Suprapubic skin (tissue), 4 donors: Measurements from ENCODE around the gene CD244. TPM values are rescaled to one million over a fixed set of nuclear protein-coding genes. Genes with fewer than 3 reads are reported as not detected.
A peak's percentile ranks its signal among the peaks of the same experiment; 100 is the strongest.

Experiments used
- DNase-seq, 2 donors: peaks; one replicate each; pipeline ENCODE4 v3.0.0-alpha.2; 2019; ENCODE audit warnings: low spot score in 2 of 2
- H3K27ac ChIP-seq: fragments of 200-600 bp; sonication (generic); one replicate; pipeline ENCODE4 v1.5.1; 2019
- H3K27me3 ChIP-seq: fragments of 200-600 bp; sonication (generic); one replicate; pipeline ENCODE4 v1.5.1; 2019
- H3K36me3 ChIP-seq: fragments of 200-600 bp; sonication (generic); one replicate; pipeline ENCODE4 v1.5.1; 2019
- H3K4me1 ChIP-seq: fragments of 200-600 bp; sonication (generic); one replicate; pipeline ENCODE4 v1.5.1; 2019
- H3K4me3 ChIP-seq: fragments of 200-600 bp; sonication (generic); one replicate; pipeline ENCODE4 v1.5.1; 2019; ENCODE audit warnings: mild to moderate bottlenecking
- H3K9me3 ChIP-seq: fragments of 200-600 bp; sonication (generic); one replicate; pipeline ENCODE4 v1.5.1; 2019
- CTCF ChIP-seq, 2 donors: fragments of 200-600 bp in 1 of 2; fragments of 450-650 bp in 1 of 2; sonication (generic) in 1 of 2; IDR thresholded peaks; one replicate each; pipeline ENCODE4 v1.5.1; 2016 to 2019; ENCODE audit warnings: antibody characterized with exemption in 2 of 2, mild to moderate bottlenecking in 1 of 2, moderate library complexity in 1 of 2
- EP300 ChIP-seq: sonication (generic); formaldehyde crosslinking; IDR thresholded peaks from one replicate; pipeline ENCODE4 v1.6.1; 2017; ENCODE audit warnings: antibody characterized with exemption
- POLR2A ChIP-seq, 2 donors: fragments of 450-650 bp; IDR thresholded peaks; one replicate each; pipeline ENCODE4 v1.6.1; 2017; ENCODE audit warnings: antibody characterized with exemption in 2 of 2, mild to moderate bottlenecking in 2 of 2, moderate library complexity in 2 of 2
- POLR2AphosphoS5 ChIP-seq, 3 donors: sonication (generic); formaldehyde crosslinking; IDR thresholded peaks; one replicate each; pipeline ENCODE4 v1.6.1; 2017; ENCODE audit warnings: antibody characterized with exemption in 3 of 3
- WGBS: methylation state at CpG from one replicate; pipeline ENCODE4 v1.1.5; 2018; 5-methylcytosine and 5-hydroxymethylcytosine counted together
- total RNA-seq, 4 donors: library from RNA; depleted of rRNA; stranded (reverse); fragments of >200 nt; gene quantifications; one replicate each; pipeline ENCODE4 v1.1.0, GENCODE V29; 2016

CD244 gene
- total RNA-seq, 4 donors from 2014 or later: 0.49 to 0.68 TPM; not detected in 2

- no peak for DNase-seq
- H3K4me1 ChIP-seq: peaks cover 28% of the 10 kb centered on the region
- WGBS: 69% methylated on average over 9 of the region's 9 CpGs
Measured at GRCh38 chr1:160781914-160782689, 80.6 kb downstream of the CD244 start.

GRCh38 chr1:160781186-160781766 is 81.4 kb downstream of the CD244 start:
- WGBS: 48% methylated on average over 7 of the region's 8 CpGs
- H3K9me3 ChIP-seq: no peaks in the 10 kb centered on the region
- peaks cover 31% of the 10 kb centered on the region for H3K4me1 ChIP-seq
- peak overlapping the region; percentile 76 for H3K27ac ChIP-seq
- no peak overlapping the region for H3K4me3 ChIP-seq
- DNase-seq: no peak
- no peaks in the 10 kb centered on the region for H3K27me3 ChIP-seq
- no peaks in the 10 kb centered on the region for H3K36me3 ChIP-seq
- TF ChIP-seq POLR2AphosphoS5 (IDR thresholded peaks at IDR 0.05) (no peak), CTCF (IDR thresholded peaks at IDR 0.05) (no peak), EP300 (no peak), POLR2A (IDR thresholded peaks at IDR 0.05) (no peak)

More at GRCh38 chr1:160781914-160782689, 80.6 kb downstream of the CD244 start:
- Histone ChIP-seq H3K27ac (peak overlapping the region; percentile 76), H3K27me3 (no peaks in the 10 kb centered on the region), H3K4me3 (no peak overlapping the region), H3K9me3 (no peaks in the 10 kb centered on the region), H3K36me3 (no peaks in the 10 kb centered on the region)
- no peak for TF ChIP-seq CTCF (IDR thresholded peaks at IDR 0.05)
- no peak for TF ChIP-seq POLR2A (IDR thresholded peaks at IDR 0.05)
- TF ChIP-seq EP300: no peak
- no peak for TF ChIP-seq POLR2AphosphoS5 (IDR thresholded peaks at IDR 0.05)

- Histone ChIP-seq H3K36me3 (no peaks in the 10 kb centered on the region), H3K27me3 (no peaks in the 10 kb centered on the region), H3K9me3 (no peaks in the 10 kb centered on the region), H3K27ac (no peak overlapping the region), H3K4me3 (no peak overlapping the region), H3K4me1 (peaks cover 31% of the 10 kb centered on the region)
- no peak for DNase-seq
- 75% methylated on average over 2 of the region's 2 CpGs for WGBS
- TF ChIP-seq CTCF (IDR thresholded peaks at IDR 0.05) (no peak), POLR2AphosphoS5 (IDR thresholded peaks at IDR 0.05) (no peak), EP300 (no peak), POLR2A (IDR thresholded peaks at IDR 0.05) (no peak)
Measured at GRCh38 chr1:160780398-160780755, 82.3 kb downstream of the CD244 start.

Other genes starting within 250 kb of the CD244 start
- gene SLAMF1, start 215.8 kb downstream of the CD244 start, total RNA-seq: not detected
- 1 to 10 TPM in 2 of 4 donors, under 1 TPM in 1, not detected in 1; 0.60 to 1.6 (median 1.0) TPM for gene CD48, start 151.1 kb downstream of the CD244 start, total RNA-seq
- gene SLAMF7, start 123.6 kb downstream of the CD244 start, total RNA-seq: 1 to 10 TPM; 1.1 to 3.4 (median 1.9) TPM
- gene LY9, start 66.7 kb downstream of the CD244 start, total RNA-seq: 1 to 10 TPM in 2 of 4 donors, under 1 TPM in 1, not detected in 1; 0.34 to 3.5 (median 1.2) TPM
- gene ITLN1, start 22.3 kb upstream of the CD244 start, total RNA-seq: not detected
- 1 to 10 TPM in 1 of 4 donors, under 1 TPM in 1, not detected in 2; 0.55 to 1.2 TPM for gene ITLN2, start 91.9 kb upstream of the CD244 start, total RNA-seq
- 100 to 1,000 TPM; 101 to 112 (median 107) TPM for gene F11R, start 158.3 kb upstream of the CD244 start, total RNA-seq
- 100 to 1,000 TPM in 2 of 4 donors, 10 to 100 TPM in 2; 70.0 to 123 (median 98.8) TPM for gene TSTD1, start 176.1 kb upstream of the CD244 start, total RNA-seq
- gene USF1, start 183.1 kb upstream of the CD244 start, total RNA-seq: 10 to 100 TPM; 33.9 to 88.7 (median 43.7) TPM
- 10 to 100 TPM; 12.3 to 46.2 (median 14.5) TPM for gene ARHGAP30, start 207.0 kb upstream of the CD244 start, total RNA-seq
- 100 to 1,000 TPM; 126 to 188 (median 164) TPM for gene NECTIN4, start 226.7 kb upstream of the CD244 start, total RNA-seq
- gene KLHDC9, start 235.5 kb upstream of the CD244 start, total RNA-seq: 1 to 10 TPM in 3 of 4 donors, not detected in 1; 1.3 to 4.0 (median 1.4) TPM